Measurements from ENCODE around the gene TMEM250. TPM values are rescaled to one million over a fixed set of nuclear protein-coding genes. Genes with fewer than 3 reads are reported as not detected.

TMEM250 gene
- total and polyA plus RNA-seq, 9 of the 15 experiments (the other 6 are each of a cell fraction or from before 2014, with no cell fraction given), result 0.32 to 44.6 (median 12.2) TPM

GRCh38 chr9:136143215-136144001, 24.7 kb upstream of the TMEM250 start (continued):
- 0 out of 2 replicates have a peak, but pooled peaks have one; percentile 20 for TF ChIP-seq NFIC (IDR thresholded peaks at IDR 0.05)
- peak; percentile 77 for TF ChIP-seq REST (IDR thresholded peaks at IDR 0.05; ENCODE audit: borderline replicate concordance)
- TF ChIP-seq REST (CRISPR knock-in tag; IDR thresholded peaks at IDR 0.05; ENCODE audit: low read depth), result no peak
- TF ChIP-seq RHOXF2B (CRISPR knock-in tag; conservative IDR thresholded peaks at IDR 0.05), result no peak
- no peak for TF ChIP-seq SLC30A9 (CRISPR knock-in tag; IDR thresholded peaks at IDR 0.05)
- TF ChIP-seq CREB3L1 (IDR thresholded peaks at IDR 0.05; ENCODE audit: borderline replicate concordance, low read depth), result peak; percentile 53; the same call in 1 of the 2 replicates
